HepG2 (cell line): Measurements from ENCODE around the gene NRSN2. TPM values are rescaled to one million over a fixed set of nuclear protein-coding genes. Genes with fewer than 3 reads are reported as not detected.

Source experiments
- ATF1 ChIP-seq: IDR thresholded peaks from 2 replicates; pipeline ENCODE4 v1.6.1; 2016; ENCODE audit warnings: mild to moderate bottlenecking, control low read depth
- DNMT3B ChIP-seq: conservative IDR thresholded peaks from 2 replicates; pipeline ENCODE4 v1.6.1; 2016; ENCODE audit warnings: missing biosample characterization, control low read depth
- DR1 ChIP-seq: sonication (generic); formaldehyde crosslinking; IDR thresholded peaks from 2 replicates; pipeline ENCODE4 v1.8.0; 2021; ENCODE audit warnings: mild to moderate bottlenecking, missing genetic modification reagents, inconsistent platforms
- EED ChIP-seq: sonication (generic); formaldehyde crosslinking; IDR thresholded peaks from 2 replicates; pipeline ENCODE4 v1.5.0; 2020; ENCODE audit warnings: mild to moderate bottlenecking, missing genetic modification reagents
- EP300 ChIP-seq, 3 experiments: sonication (generic) in 1 of 3; formaldehyde crosslinking in 1 of 3; IDR thresholded peaks; 2 replicates each; pipeline versions ENCODE4 v1.5.1 to v1.6.1; 2011 to 2020; ENCODE audit warnings: low read depth in 2 of 3, low read length in 2 of 3, borderline replicate concordance in 1 of 3, improper control_type of control experiment in 1 of 3, mild to moderate bottlenecking in 1 of 3, missing genetic modification reagents in 1 of 3, moderate library complexity in 1 of 3
- FOXP1 ChIP-seq, 2 experiments: fragments of 450-650 bp in 1 of 2; IDR thresholded peaks; 2 replicates each; pipeline ENCODE4 v1.6.1; 2017 to 2018; ENCODE audit warnings: antibody characterized with exemption in 1 of 2
- GLMP ChIP-seq: sonication (generic); formaldehyde crosslinking; IDR thresholded peaks from 2 replicates; pipeline ENCODE4 v1.9.0; 2021; ENCODE audit warnings: missing genetic modification reagents, mild to moderate bottlenecking, borderline replicate concordance
- HCFC1 ChIP-seq: fragments of 150-350 bp; IDR thresholded peaks from 2 replicates; pipeline ENCODE4 v1.6.1; 2014; ENCODE audit warnings: low read depth, low read length
- HNF4G ChIP-seq, 2 experiments: sonication (generic) in 1 of 2; formaldehyde crosslinking in 1 of 2; IDR thresholded peaks; 2 replicates each; pipeline versions ENCODE4 v1.4.0 to v1.6.1; 2011 to 2020; ENCODE audit warnings: borderline replicate concordance in 2 of 2, low read depth in 2 of 2, mild to moderate bottlenecking in 2 of 2, low read length in 1 of 2, missing genetic modification reagents in 1 of 2, moderate library complexity in 1 of 2
- MEIS2 ChIP-seq: sonication (generic); formaldehyde crosslinking; IDR thresholded peaks from 2 replicates; pipeline ENCODE4 v1.9.0; 2021; ENCODE audit warnings: mild to moderate bottlenecking, missing genetic modification reagents
- MIER2 ChIP-seq: IDR thresholded peaks from 2 replicates; pipeline ENCODE4 v1.6.1; 2016; ENCODE audit warnings: missing biosample characterization, missing genetic modification reagents
- NFIC ChIP-seq: IDR thresholded peaks from 2 replicates; pipeline ENCODE4 v1.6.1; 2012; ENCODE audit warnings: mild to moderate bottlenecking, low read length, inconsistent platforms
- PLSCR1 ChIP-seq: sonication (generic); formaldehyde crosslinking; IDR thresholded peaks from 2 replicates; pipeline ENCODE4 v1.5.0; 2020; ENCODE audit warnings: missing genetic modification reagents, mild to moderate bottlenecking, borderline replicate concordance
- RXRA ChIP-seq: sonication (generic); formaldehyde crosslinking; IDR thresholded peaks from 2 replicates; pipeline ENCODE4 v1.5.1; 2020; ENCODE audit warnings: missing genetic modification reagents
- SNAPC2 ChIP-seq: sonication (generic); formaldehyde crosslinking; IDR thresholded peaks from 2 replicates; pipeline ENCODE4 v1.8.1; 2022; ENCODE audit warnings: mild to moderate bottlenecking, missing genetic modification reagents
- SRSF9 ChIP-seq: fragments of 200-400 bp; formaldehyde crosslinking; IDR thresholded peaks from 2 replicates; pipeline ENCODE4 v1.6.1; 2018; ENCODE audit warnings: borderline replicate concordance, mild to moderate bottlenecking, low read depth, low read length; ENCODE audit not compliant: insufficient read depth, poor library complexity, severe bottlenecking
- SRY ChIP-seq: sonication (generic); formaldehyde crosslinking; IDR thresholded peaks from 2 replicates; pipeline ENCODE4 v1.8.0; 2022; ENCODE audit warnings: mild to moderate bottlenecking, missing genetic modification reagents
- ZBTB26 ChIP-seq: IDR thresholded peaks from 2 replicates; pipeline ENCODE4 v1.6.1; 2016; ENCODE audit warnings: missing compliant biosample characterization, missing genetic modification reagents, borderline replicate concordance
- ZFP90 ChIP-seq: sonication (generic); formaldehyde crosslinking; IDR thresholded peaks from 2 replicates; pipeline ENCODE4 v1.8.0; 2022; ENCODE audit warnings: missing genetic modification reagents, mild to moderate bottlenecking, inconsistent platforms, borderline replicate concordance
- ZKSCAN8 ChIP-seq: IDR thresholded peaks from 2 replicates; pipeline ENCODE4 v1.6.1; 2016; ENCODE audit warnings: borderline replicate concordance, missing genetic modification reagents, missing compliant biosample characterization
- ZNF276 ChIP-seq: sonication (generic); formaldehyde crosslinking; IDR thresholded peaks from 2 replicates; pipeline ENCODE4 v1.4.0; 2020; ENCODE audit warnings: mild to moderate bottlenecking, low read depth, missing genetic modification reagents
- ZNF749 ChIP-seq: sonication (generic); formaldehyde crosslinking; IDR thresholded peaks from 2 replicates; pipeline ENCODE4 v1.8.0; 2022; ENCODE audit warnings: mild to moderate bottlenecking, missing genetic modification reagents, moderate library complexity, borderline replicate concordance
- ZNF782 ChIP-seq: sonication (generic); formaldehyde crosslinking; IDR thresholded peaks from 2 replicates; pipeline ENCODE4 v1.4.0; 2020; ENCODE audit warnings: missing genetic modification reagents, mild to moderate bottlenecking, borderline replicate concordance
- ZSCAN12 ChIP-seq: sonication (generic); formaldehyde crosslinking; IDR thresholded peaks from 2 replicates; pipeline ENCODE4 v1.9.0; 2021; ENCODE audit warnings: mild to moderate bottlenecking, missing genetic modification reagents
- polyA plus RNA-seq, 8 experiments: library from polyadenylated mRNA; depleted of rRNA in 3 of 8; stranded (reverse) in 7 of 8; unstranded in 1 of 8; fragments of >200 nt; fragmentation: Illumina TruSeq in 4 of 8; extraction: Trizol in 4 of 8; gene quantifications; 2 replicates each; pipeline versions ENCODE4 v1.2.1 to v1.2.3, GENCODE V29; 2011 to 2016; ENCODE audit warnings: low read depth in 4 of 8, missing spikeins in 1 of 8, mixed read lengths in 1 of 8; ENCODE audit not compliant: insufficient read depth in 1 of 8
- total RNA-seq, 5 experiments: library from RNA; depleted of rRNA; stranded (reverse); fragments of >200 nt; fragmentation: Illumina TruSeq; extraction: Trizol; gene quantifications; 2 replicates each; pipeline ENCODE4 v1.2.3, GENCODE V29; 2016; ENCODE audit warnings: low read depth in 1 of 5

Gene NRSN2
- total and polyA plus RNA-seq, 2 of the 13 experiments (the other 11 are each of a cell fraction or from before 2014, with no cell fraction given), result 32.3 to 49.4 TPM

- TF ChIP-seq ZNF276 (CRISPR knock-in tag) (no peak), GLMP (CRISPR knock-in tag) (no peak), SRY (CRISPR knock-in tag) (peak; percentile 13; the same call in 1 of the 2 replicates), ZNF749 (CRISPR knock-in tag) (no peak), FOXP1 (IDR thresholded peaks at IDR 0.05) (no peak), FOXP1 (CRISPR knock-in tag; IDR thresholded peaks at IDR 0.05) (no peak), ZFP90 (CRISPR knock-in tag) (no peak; the same call in 1 of the 2 replicates), SNAPC2 (CRISPR knock-in tag) (no peak), HCFC1 (no peak), EP300 (IDR thresholded peaks at IDR 0.05; ENCODE audit: low read depth in 2 of 2, low read length in 2 of 2) (no peak), EP300 (CRISPR knock-in tag; IDR thresholded peaks at IDR 0.05; ENCODE audit: borderline replicate concordance) (no peak), SRSF9 (no peak), ZKSCAN8 (CRISPR knock-in tag) (peak; percentile 85; the same call in 1 of the 2 replicates), RXRA (CRISPR knock-in tag) (no peak), ATF1 (CRISPR knock-in tag) (no peak), HNF4G (IDR thresholded peaks at IDR 0.05; ENCODE audit: borderline replicate concordance, low read depth, low read length) (no peak), HNF4G (CRISPR knock-in tag; IDR thresholded peaks at IDR 0.05; ENCODE audit: borderline replicate concordance, low read depth) (peak; percentile 7; the same call in 1 of the 2 replicates), ZSCAN12 (no peak), MEIS2 (CRISPR knock-in tag) (no peak), NFIC (no peak; the same call in 1 of the 2 replicates), MIER2 (CRISPR knock-in tag) (no peak), EED (CRISPR knock-in tag) (no peak), PLSCR1 (CRISPR knock-in tag) (no peak), DR1 (CRISPR knock-in tag) (no peak), ZBTB26 (CRISPR knock-in tag) (no peak), DNMT3B (CRISPR knock-in tag) (peak; percentile 59; the same call in 1 of the 2 replicates), ZNF782 (0 out of 2 replicates have a peak, but pooled peaks have one; percentile 14)
Measured at GRCh38 chr20:402898-403581, 56.1 kb downstream of the NRSN2 start (continued).
